Measurements from ENCODE around the gene SYT8.

SYT8 gene

GRCh38 chr11:1853376-1854131 lies 18.8 kb downstream of the SYT8 start:
- peak; percentile 65 for DNase-seq
- no peaks in the 10 kb centered on the region for H3K27me3 Mint-ChIP-seq
- H3K4me1 Mint-ChIP-seq (ENCODE audit: low read depth), result peaks cover 82% of the 10 kb centered on the region

GRCh38 chr11:1854132-1854948 lies 19.6 kb downstream of the SYT8 start:
- H3K4me1 Mint-ChIP-seq (ENCODE audit: low read depth), result peaks cover 78% of the 10 kb centered on the region
- peak; percentile 56 for DNase-seq

More at GRCh38 chr11:1853376-1854131, 18.8 kb downstream of the SYT8 start:
- no peaks in the 10 kb centered on the region for H3K9me3 Mint-ChIP-seq
- H3K27ac Mint-ChIP-seq, result peak overlapping the region; percentile 95
- peaks cover 20% of the 10 kb centered on the region for H3K36me3 Mint-ChIP-seq (ENCODE audit: low read depth)
- peak overlapping the region; percentile 94 for H3K4me3 Mint-ChIP-seq

GRCh38 chr11:1854949-1855885 lies 20.4 kb downstream of the SYT8 start:
- no peaks in the 10 kb centered on the region for H3K9me3 Mint-ChIP-seq
- peaks cover 22% of the 10 kb centered on the region for H3K36me3 Mint-ChIP-seq (ENCODE audit: low read depth)
- H3K4me3 Mint-ChIP-seq, result peak overlapping the region; percentile 94
- peak; percentile 68 for DNase-seq
- peak overlapping the region; percentile 52 for H3K27ac Mint-ChIP-seq
- H3K27me3 Mint-ChIP-seq, result no peaks in the 10 kb centered on the region
- H3K4me1 Mint-ChIP-seq (ENCODE audit: low read depth), result peaks cover 70% of the 10 kb centered on the region

More at GRCh38 chr11:1854132-1854948, 19.6 kb downstream of the SYT8 start:
- Mint-ChIP-seq H3K4me3 (peak overlapping the region; percentile 94), H3K36me3 (ENCODE audit: low read depth) (peaks cover 21% of the 10 kb centered on the region), H3K9me3 (no peaks in the 10 kb centered on the region), H3K27me3 (no peaks in the 10 kb centered on the region), H3K27ac (peak overlapping the region; percentile 95)

GRCh38 chr11:1855886-1856265 lies 21.1 kb downstream of the SYT8 start:
- H3K36me3 Mint-ChIP-seq (ENCODE audit: low read depth), result peaks cover 22% of the 10 kb centered on the region
- H3K27ac Mint-ChIP-seq, result peak overlapping the region; percentile 82
- no peaks in the 10 kb centered on the region for H3K9me3 Mint-ChIP-seq
- no peaks in the 10 kb centered on the region for H3K27me3 Mint-ChIP-seq
- peaks cover 64% of the 10 kb centered on the region for H3K4me1 Mint-ChIP-seq (ENCODE audit: low read depth)
- no peak for DNase-seq
- no peak overlapping the region for H3K4me3 Mint-ChIP-seq

GRCh38 chr11:1856306-1857005 lies 21.7 kb downstream of the SYT8 start:
- Mint-ChIP-seq H3K4me1 (ENCODE audit: low read depth) (peaks cover 58% of the 10 kb centered on the region), H3K4me3 (no peak overlapping the region), H3K36me3 (ENCODE audit: low read depth) (peaks cover 22% of the 10 kb centered on the region), H3K27me3 (no peaks in the 10 kb centered on the region), H3K27ac (peak overlapping the region; percentile 82), H3K9me3 (no peaks in the 10 kb centered on the region)
- no peak for DNase-seq

- H3K4me3 Mint-ChIP-seq, result no peak overlapping the region
- H3K27me3 Mint-ChIP-seq, result no peaks in the 10 kb centered on the region
- no peak overlapping the region for H3K27ac Mint-ChIP-seq
- no peak for DNase-seq
- peaks cover 52% of the 10 kb centered on the region for H3K4me1 Mint-ChIP-seq (ENCODE audit: low read depth)
- H3K36me3 Mint-ChIP-seq (ENCODE audit: low read depth), result peaks cover 22% of the 10 kb centered on the region
- no peaks in the 10 kb centered on the region for H3K9me3 Mint-ChIP-seq
Measured at GRCh38 chr11:1857064-1857463, 22.3 kb downstream of the SYT8 start.

- Mint-ChIP-seq H3K4me1 (ENCODE audit: low read depth) (peaks cover 41% of the 10 kb centered on the region), H3K9me3 (no peaks in the 10 kb centered on the region), H3K4me3 (no peak overlapping the region), H3K27me3 (no peaks in the 10 kb centered on the region), H3K27ac (no peak overlapping the region), H3K36me3 (ENCODE audit: low read depth) (peaks cover 22% of the 10 kb centered on the region)
- no peak for DNase-seq
Measured at GRCh38 chr11:1858154-1858553, 23.4 kb downstream of the SYT8 start.

GRCh38 chr11:1858576-1858975 lies 23.8 kb downstream of the SYT8 start:
- H3K27ac Mint-ChIP-seq, result no peak overlapping the region
- H3K27me3 Mint-ChIP-seq, result no peaks in the 10 kb centered on the region
- H3K9me3 Mint-ChIP-seq, result no peaks in the 10 kb centered on the region
- H3K36me3 Mint-ChIP-seq (ENCODE audit: low read depth), result peaks cover 21% of the 10 kb centered on the region
- no peak overlapping the region for H3K4me3 Mint-ChIP-seq
- peaks cover 39% of the 10 kb centered on the region for H3K4me1 Mint-ChIP-seq (ENCODE audit: low read depth)
- no peak for DNase-seq

- no peak overlapping the region for H3K27ac Mint-ChIP-seq
- no peaks in the 10 kb centered on the region for H3K9me3 Mint-ChIP-seq
- H3K4me3 Mint-ChIP-seq, result no peak overlapping the region
- no peak for DNase-seq
- peaks cover 16% of the 10 kb centered on the region for H3K36me3 Mint-ChIP-seq (ENCODE audit: low read depth)
- H3K27me3 Mint-ChIP-seq, result no peaks in the 10 kb centered on the region
- H3K4me1 Mint-ChIP-seq (ENCODE audit: low read depth), result peaks cover 37% of the 10 kb centered on the region
Measured at GRCh38 chr11:1859004-1859403, 24.2 kb downstream of the SYT8 start.

GRCh38 chr11:1860108-1860507 lies 25.3 kb downstream of the SYT8 start:
- H3K4me3 Mint-ChIP-seq, result no peak overlapping the region
- H3K27ac Mint-ChIP-seq, result no peak overlapping the region
- peaks cover 35% of the 10 kb centered on the region for H3K4me1 Mint-ChIP-seq (ENCODE audit: low read depth)
- H3K36me3 Mint-ChIP-seq (ENCODE audit: low read depth), result peaks cover 12% of the 10 kb centered on the region
- no peak for DNase-seq
- H3K27me3 Mint-ChIP-seq, result no peaks in the 10 kb centered on the region
- H3K9me3 Mint-ChIP-seq, result no peaks in the 10 kb centered on the region

- no peak overlapping the region for H3K27ac Mint-ChIP-seq
- H3K9me3 Mint-ChIP-seq, result no peaks in the 10 kb centered on the region
- H3K36me3 Mint-ChIP-seq (ENCODE audit: low read depth), result peaks cover 13% of the 10 kb centered on the region
- peaks cover 36% of the 10 kb centered on the region for H3K4me1 Mint-ChIP-seq (ENCODE audit: low read depth)
- no peak overlapping the region for H3K4me3 Mint-ChIP-seq
- no peaks in the 10 kb centered on the region for H3K27me3 Mint-ChIP-seq
- DNase-seq, result no peak
Measured at GRCh38 chr11:1861435-1862411, 26.9 kb downstream of the SYT8 start.

GRCh38 chr11:1862588-1863351 lies 28.0 kb downstream of the SYT8 start:
- H3K36me3 Mint-ChIP-seq (ENCODE audit: low read depth), result peaks cover 13% of the 10 kb centered on the region
- DNase-seq, result no peak
- H3K9me3 Mint-ChIP-seq, result no peaks in the 10 kb centered on the region
- no peak overlapping the region for H3K4me3 Mint-ChIP-seq
- peaks cover 36% of the 10 kb centered on the region for H3K4me1 Mint-ChIP-seq (ENCODE audit: low read depth)
- H3K27me3 Mint-ChIP-seq, result no peaks in the 10 kb centered on the region
- peak overlapping the region; percentile 66 for H3K27ac Mint-ChIP-seq

All from activated T-cell treated with anti-CD3 and anti-CD28 coated beads, Interleukin-2, amount 50 U/mL, for 24 hours (primary cell).